GM23338 (cell line): Measurements from ENCODE around the gene SLC41A3. TPM values are rescaled to one million over a fixed set of nuclear protein-coding genes. Genes with fewer than 3 reads are reported as not detected.
A peak's percentile ranks its signal among the peaks of the same experiment; 100 is the strongest.

Experiments used
- ATAC-seq: fragments of 200-7000 bp; cut with Tn5 transposase; 3 replicates; pipeline ENCODE4 v1.9.1; 2020
- DNase-seq: peaks from one replicate; pipeline ENCODE4 v3.0.0-alpha.2; 2015; ENCODE audit warnings: low spot score
- H2AFZ ChIP-seq: fragments of 200-600 bp; sonication (generic); 2 replicates; pipeline ENCODE4 v1.8.0; 2016; ENCODE audit warnings: antibody characterized with exemption, mild to moderate bottlenecking, moderate library complexity
- H3F3A ChIP-seq: fragments of 200-600 bp; sonication (generic); replicated peaks from 2 replicates; pipeline ENCODE4 v1.8.0; 2017; ENCODE audit warnings: antibody characterized with exemption, mixed run types, low read depth
- H3K27ac ChIP-seq: fragments of 200-600 bp; sonication (generic); 2 replicates; pipeline ENCODE4 v1.6.1; 2016; ENCODE audit warnings: low read depth
- H3K27me3 ChIP-seq: fragments of 200-600 bp; sonication (generic); 2 replicates; pipeline ENCODE4 v1.8.0; 2016; ENCODE audit warnings: mild to moderate bottlenecking, mixed run types, moderate library complexity; ENCODE audit not compliant: insufficient read depth
- H3K36me3 ChIP-seq: fragments of 200-600 bp; sonication (generic); 2 replicates; pipeline ENCODE4 v1.8.0; 2016; ENCODE audit warnings: mild to moderate bottlenecking; ENCODE audit not compliant: insufficient read depth
- H3K4me1 ChIP-seq: fragments of 200-600 bp; sonication (generic); 2 replicates; pipeline ENCODE4 v1.8.0; 2016; ENCODE audit warnings: mild to moderate bottlenecking, moderate library complexity; ENCODE audit not compliant: insufficient read depth
- H3K4me2 ChIP-seq: fragments of 200-600 bp; sonication (generic); 2 replicates; pipeline ENCODE4 v1.7.1; 2017; ENCODE audit warnings: mixed run types
- H3K4me3 ChIP-seq: fragments of 200-600 bp; sonication (generic); 2 replicates; pipeline ENCODE4 v1.6.1; 2016; ENCODE audit warnings: mixed run types
- H3K79me2 ChIP-seq: fragments of 200-600 bp; sonication (generic); replicated peaks from 2 replicates; pipeline ENCODE4 v1.8.0; 2017; ENCODE audit warnings: mild to moderate bottlenecking; ENCODE audit not compliant: insufficient read depth
- H3K9me2 ChIP-seq: fragments of 200-600 bp; sonication (generic); 2 replicates; pipeline ENCODE4 v1.8.0; 2017; ENCODE audit not compliant: insufficient read depth
- H4K20me1 ChIP-seq: fragments of 200-600 bp; sonication (generic); replicated peaks from 2 replicates; pipeline ENCODE4 v1.8.0; 2017; ENCODE audit warnings: mild to moderate bottlenecking; ENCODE audit not compliant: insufficient read depth
- H3K27ac Mint-ChIP-seq: 2 replicates; pipeline ENCODE4 v1.8.0; 2020; ENCODE audit warnings: inconsistent platforms, mild to moderate bottlenecking, moderate library complexity, mixed read lengths
- H3K27me3 Mint-ChIP-seq: 3 replicates; pipeline ENCODE4 v1.8.0; 2022; ENCODE audit warnings: low read depth, mild to moderate bottlenecking, moderate library complexity, mixed read lengths, inconsistent platforms; ENCODE audit not compliant: insufficient read depth, poor library complexity
- H3K36me3 Mint-ChIP-seq: 3 replicates; pipeline ENCODE4 v1.8.0; 2021; ENCODE audit warnings: low read depth, mild to moderate bottlenecking, inconsistent platforms, moderate library complexity, mixed read lengths
- H3K4me1 Mint-ChIP-seq: 3 replicates; pipeline ENCODE4 v1.8.0; 2020; ENCODE audit warnings: mild to moderate bottlenecking, inconsistent platforms, mixed read lengths
- H3K4me3 Mint-ChIP-seq: 3 replicates; pipeline ENCODE4 v1.8.0; 2021; ENCODE audit warnings: moderate library complexity, mild to moderate bottlenecking, inconsistent platforms, mixed read lengths
- H3K9me3 Mint-ChIP-seq: 3 replicates; pipeline ENCODE4 v1.8.0; 2020; ENCODE audit warnings: moderate library complexity, mild to moderate bottlenecking, inconsistent platforms, mixed read lengths
- NANOG ChIP-seq: IDR thresholded peaks from 2 replicates; pipeline ENCODE4 v1.6.1; 2016; ENCODE audit warnings: antibody characterized with exemption, borderline replicate concordance
- POLR2AphosphoS5 ChIP-seq: IDR thresholded peaks from 2 replicates; pipeline ENCODE4 v1.6.1; 2016; ENCODE audit warnings: antibody characterized with exemption, low read depth
- polyA plus RNA-seq: library from polyadenylated mRNA; unstranded; fragments of >200 nt; fragmentation: Nextera tagmentation; extraction: Ambion mirVana; gene quantifications from 2 replicates; pipeline ENCODE4 v1.2.1, GENCODE V29; 2016
- total RNA-seq: library from RNA; depleted of rRNA; stranded (reverse); fragments of >200 nt; shearing (Covaris generic); gene quantifications from 2 replicates; pipeline ENCODE4 v1.2.3, GENCODE V29; 2014
- TF ChIP-seq, protein P1 (sequence below): IDR thresholded peaks from one replicate; pipeline ENCODE4 v1.6.1; 2018; ENCODE audit warnings: antibody characterized with exemption; ENCODE audit not compliant: unreplicated experiment
- TF ChIP-seq, protein P2 (sequence below): fragments of 250-450 bp; sonication (Bioruptor Pico); IDR thresholded peaks from 2 replicates; pipeline ENCODE4 v1.5.0; 2020; ENCODE audit warnings: mild to moderate bottlenecking, moderate library complexity

SLC41A3 gene
- total and polyA plus RNA-seq, 2 experiments from 2014 or later: 12.1 to 29.8 TPM

DNA sequence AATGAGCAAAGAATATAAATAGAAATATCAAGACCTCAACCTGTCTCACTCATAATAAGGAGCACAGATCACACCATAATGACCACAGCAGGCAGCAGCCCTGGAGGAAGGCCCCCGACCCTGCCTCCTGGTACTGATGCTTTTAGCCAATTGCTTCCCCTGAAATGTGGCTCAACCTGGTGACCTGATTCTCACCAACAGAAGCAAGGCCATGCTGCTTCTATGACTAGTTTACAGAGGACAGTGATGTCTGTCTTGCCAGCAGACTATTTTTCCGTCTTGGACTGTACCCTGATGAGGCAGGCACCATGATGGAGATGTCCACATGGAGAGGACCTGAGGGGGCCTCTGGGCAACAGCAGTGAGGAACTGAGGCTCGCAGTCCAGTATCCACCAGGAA is 18.0 kb downstream of the SLC41A3 start (continued):
- TF ChIP-seq, protein P1, sequence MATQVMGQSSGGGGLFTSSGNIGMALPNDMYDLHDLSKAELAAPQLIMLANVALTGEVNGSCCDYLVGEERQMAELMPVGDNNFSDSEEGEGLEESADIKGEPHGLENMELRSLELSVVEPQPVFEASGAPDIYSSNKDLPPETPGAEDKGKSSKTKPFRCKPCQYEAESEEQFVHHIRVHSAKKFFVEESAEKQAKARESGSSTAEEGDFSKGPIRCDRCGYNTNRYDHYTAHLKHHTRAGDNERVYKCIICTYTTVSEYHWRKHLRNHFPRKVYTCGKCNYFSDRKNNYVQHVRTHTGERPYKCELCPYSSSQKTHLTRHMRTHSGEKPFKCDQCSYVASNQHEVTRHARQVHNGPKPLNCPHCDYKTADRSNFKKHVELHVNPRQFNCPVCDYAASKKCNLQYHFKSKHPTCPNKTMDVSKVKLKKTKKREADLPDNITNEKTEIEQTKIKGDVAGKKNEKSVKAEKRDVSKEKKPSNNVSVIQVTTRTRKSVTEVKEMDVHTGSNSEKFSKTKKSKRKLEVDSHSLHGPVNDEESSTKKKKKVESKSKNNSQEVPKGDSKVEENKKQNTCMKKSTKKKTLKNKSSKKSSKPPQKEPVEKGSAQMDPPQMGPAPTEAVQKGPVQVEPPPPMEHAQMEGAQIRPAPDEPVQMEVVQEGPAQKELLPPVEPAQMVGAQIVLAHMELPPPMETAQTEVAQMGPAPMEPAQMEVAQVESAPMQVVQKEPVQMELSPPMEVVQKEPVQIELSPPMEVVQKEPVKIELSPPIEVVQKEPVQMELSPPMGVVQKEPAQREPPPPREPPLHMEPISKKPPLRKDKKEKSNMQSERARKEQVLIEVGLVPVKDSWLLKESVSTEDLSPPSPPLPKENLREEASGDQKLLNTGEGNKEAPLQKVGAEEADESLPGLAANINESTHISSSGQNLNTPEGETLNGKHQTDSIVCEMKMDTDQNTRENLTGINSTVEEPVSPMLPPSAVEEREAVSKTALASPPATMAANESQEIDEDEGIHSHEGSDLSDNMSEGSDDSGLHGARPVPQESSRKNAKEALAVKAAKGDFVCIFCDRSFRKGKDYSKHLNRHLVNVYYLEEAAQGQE: no peak
- no peak for TF ChIP-seq NANOG
- TF ChIP-seq, protein P2, sequence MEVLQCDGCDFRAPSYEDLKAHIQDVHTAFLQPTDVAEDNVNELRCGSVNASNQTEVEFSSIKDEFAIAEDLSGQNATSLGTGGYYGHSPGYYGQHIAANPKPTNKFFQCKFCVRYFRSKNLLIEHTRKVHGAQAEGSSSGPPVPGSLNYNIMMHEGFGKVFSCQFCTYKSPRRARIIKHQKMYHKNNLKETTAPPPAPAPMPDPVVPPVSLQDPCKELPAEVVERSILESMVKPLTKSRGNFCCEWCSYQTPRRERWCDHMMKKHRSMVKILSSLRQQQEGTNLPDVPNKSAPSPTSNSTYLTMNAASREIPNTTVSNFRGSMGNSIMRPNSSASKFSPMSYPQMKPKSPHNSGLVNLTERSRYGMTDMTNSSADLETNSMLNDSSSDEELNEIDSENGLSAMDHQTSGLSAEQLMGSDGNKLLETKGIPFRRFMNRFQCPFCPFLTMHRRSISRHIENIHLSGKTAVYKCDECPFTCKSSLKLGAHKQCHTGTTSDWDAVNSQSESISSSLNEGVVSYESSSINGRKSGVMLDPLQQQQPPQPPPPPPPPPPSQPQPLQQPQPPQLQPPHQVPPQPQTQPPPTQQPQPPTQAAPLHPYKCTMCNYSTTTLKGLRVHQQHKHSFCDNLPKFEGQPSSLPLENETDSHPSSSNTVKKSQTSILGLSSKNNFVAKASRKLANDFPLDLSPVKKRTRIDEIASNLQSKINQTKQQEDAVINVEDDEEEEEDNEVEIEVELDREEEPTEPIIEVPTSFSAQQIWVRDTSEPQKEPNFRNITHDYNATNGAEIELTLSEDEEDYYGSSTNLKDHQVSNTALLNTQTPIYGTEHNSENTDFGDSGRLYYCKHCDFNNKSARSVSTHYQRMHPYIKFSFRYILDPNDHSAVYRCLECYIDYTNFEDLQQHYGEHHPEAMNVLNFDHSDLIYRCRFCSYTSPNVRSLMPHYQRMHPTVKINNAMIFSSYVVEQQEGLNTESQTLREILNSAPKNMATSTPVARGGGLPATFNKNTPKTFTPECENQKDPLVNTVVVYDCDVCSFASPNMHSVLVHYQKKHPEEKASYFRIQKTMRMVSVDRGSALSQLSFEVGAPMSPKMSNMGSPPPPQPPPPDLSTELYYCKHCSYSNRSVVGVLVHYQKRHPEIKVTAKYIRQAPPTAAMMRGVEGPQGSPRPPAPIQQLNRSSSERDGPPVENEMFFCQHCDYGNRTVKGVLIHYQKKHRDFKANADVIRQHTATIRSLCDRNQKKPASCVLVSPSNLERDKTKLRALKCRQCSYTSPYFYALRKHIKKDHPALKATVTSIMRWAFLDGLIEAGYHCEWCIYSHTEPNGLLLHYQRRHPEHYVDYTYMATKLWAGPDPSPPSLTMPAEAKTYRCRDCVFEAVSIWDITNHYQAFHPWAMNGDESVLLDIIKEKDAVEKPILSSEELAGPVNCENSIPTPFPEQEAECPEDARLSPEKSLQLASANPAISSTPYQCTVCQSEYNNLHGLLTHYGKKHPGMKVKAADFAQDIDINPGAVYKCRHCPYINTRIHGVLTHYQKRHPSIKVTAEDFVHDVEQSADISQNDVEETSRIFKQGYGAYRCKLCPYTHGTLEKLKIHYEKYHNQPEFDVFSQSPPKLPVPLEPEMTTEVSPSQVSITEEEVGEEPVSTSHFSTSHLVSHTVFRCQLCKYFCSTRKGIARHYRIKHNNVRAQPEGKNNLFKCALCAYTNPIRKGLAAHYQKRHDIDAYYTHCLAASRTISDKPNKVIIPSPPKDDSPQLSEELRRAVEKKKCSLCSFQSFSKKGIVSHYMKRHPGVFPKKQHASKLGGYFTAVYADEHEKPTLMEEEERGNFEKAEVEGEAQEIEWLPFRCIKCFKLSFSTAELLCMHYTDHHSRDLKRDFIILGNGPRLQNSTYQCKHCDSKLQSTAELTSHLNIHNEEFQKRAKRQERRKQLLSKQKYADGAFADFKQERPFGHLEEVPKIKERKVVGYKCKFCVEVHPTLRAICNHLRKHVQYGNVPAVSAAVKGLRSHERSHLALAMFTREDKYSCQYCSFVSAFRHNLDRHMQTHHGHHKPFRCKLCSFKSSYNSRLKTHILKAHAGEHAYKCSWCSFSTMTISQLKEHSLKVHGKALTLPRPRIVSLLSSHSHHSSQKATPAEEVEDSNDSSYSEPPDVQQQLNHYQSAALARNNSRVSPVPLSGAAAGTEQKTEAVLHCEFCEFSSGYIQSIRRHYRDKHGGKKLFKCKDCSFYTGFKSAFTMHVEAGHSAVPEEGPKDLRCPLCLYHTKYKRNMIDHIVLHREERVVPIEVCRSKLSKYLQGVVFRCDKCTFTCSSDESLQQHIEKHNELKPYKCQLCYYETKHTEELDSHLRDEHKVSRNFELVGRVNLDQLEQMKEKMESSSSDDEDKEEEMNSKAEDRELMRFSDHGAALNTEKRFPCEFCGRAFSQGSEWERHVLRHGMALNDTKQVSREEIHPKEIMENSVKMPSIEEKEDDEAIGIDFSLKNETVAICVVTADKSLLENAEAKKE: no peak

DNA sequence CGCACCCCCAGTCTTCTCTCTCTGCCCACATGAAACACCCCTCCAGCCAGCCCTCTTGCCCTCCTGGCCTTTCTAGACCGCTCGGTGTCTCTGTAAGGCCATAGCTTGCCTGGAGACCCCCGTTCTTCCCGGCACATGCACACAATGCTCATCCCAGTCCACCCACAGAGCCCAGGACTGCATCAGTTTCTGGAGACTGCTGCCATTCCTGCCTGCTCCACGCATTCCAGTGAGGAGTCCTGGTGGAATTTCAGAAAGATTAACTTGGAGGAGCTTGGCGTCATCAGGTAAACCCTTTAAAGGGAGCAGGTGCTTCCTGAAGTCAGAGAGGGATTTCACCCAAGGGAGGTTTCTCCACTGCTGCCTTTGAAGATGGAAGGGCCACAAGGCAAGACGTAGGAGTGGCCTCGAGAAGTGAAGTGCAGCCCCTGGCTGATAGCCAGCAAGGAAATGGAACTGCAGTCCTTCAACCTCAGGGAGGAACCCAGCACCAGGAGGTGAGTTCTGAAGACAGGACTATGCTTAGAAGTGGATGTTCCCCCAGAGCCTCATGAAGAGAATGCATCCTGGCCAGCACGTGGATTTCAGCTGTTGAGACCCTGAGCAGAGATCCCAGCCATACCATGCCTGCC is 19.2 kb downstream of the SLC41A3 start:
- no peak overlapping the region for H3K4me3 Mint-ChIP-seq
- Histone ChIP-seq H3K9me2 (no peaks in the 10 kb centered on the region), H3K4me1 (no peaks in the 10 kb centered on the region), H3K4me2 (no peak overlapping the region), H3K27ac (no peak overlapping the region), H3K4me3 (no peak overlapping the region), H4K20me1 (no peaks in the 10 kb centered on the region), H3K79me2 (no peaks in the 10 kb centered on the region), H3K27me3 (no peaks in the 10 kb centered on the region), H3F3A (no peaks in the 10 kb centered on the region), H3K36me3 (no peaks in the 10 kb centered on the region), H2AFZ (no peak overlapping the region)
- peaks cover 4% of the 10 kb centered on the region; the same call in 2 of the 3 replicates for H3K4me1 Mint-ChIP-seq
- ATAC-seq (no peak), DNase-seq (no peak)
- H3K9me3 Mint-ChIP-seq: no peaks in the 10 kb centered on the region
- peaks cover 5% of the 10 kb centered on the region; the same call in 2 of the 3 replicates for H3K36me3 Mint-ChIP-seq
- H3K27ac Mint-ChIP-seq: peak overlapping the region; percentile 64; the same call in 1 of the 2 replicates
- H3K27me3 Mint-ChIP-seq: peaks cover 3% of the 10 kb centered on the region
- TF ChIP-seq, protein P1: no peak
- TF ChIP-seq POLR2AphosphoS5 (no peak), NANOG (no peak)
